GM12865 (cell line): ENCODE data around the gene QSOX2.

Source experiments
- DNase-seq: peaks from one replicate; pipeline ENCODE4 v3.0.0; 2010; ENCODE audit warnings: low read depth
- H3K4me3 ChIP-seq: 2 replicates; pipeline ENCODE4 v1.5.1; 2011; ENCODE audit warnings: mild to moderate bottlenecking, low read depth, low read length, control low read depth
- TF ChIP-seq, protein P1 (sequence below): IDR thresholded peaks from 2 replicates; pipeline ENCODE4 v1.5.1; 2011; ENCODE audit warnings: low read length, control low read depth, low read depth, inconsistent platforms; ENCODE audit not compliant: insufficient read depth; ENCODE audit errors: missing control alignments

The QSOX2 gene

DNA sequence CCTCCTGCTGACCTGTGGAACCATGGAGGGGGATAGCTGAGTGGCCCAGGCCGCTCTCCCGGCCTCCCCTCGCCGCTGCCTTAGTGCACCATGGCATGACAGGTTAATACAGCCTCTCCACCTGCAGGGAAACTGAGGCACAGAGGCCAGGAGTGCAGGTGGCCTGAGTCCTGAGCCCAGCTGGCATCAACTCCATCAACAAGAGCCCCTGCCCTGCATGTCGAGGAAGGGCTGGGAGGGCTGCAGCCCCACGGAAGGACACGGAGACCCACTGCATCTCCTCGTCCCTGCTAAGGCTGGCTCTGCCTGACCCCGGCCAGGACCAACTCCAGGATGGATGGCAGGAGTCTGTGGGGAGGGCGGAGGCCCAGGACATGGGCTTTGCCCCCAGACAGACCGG, 31.1 kb upstream of the QSOX2 start:
- no peak overlapping the region for H3K4me3 ChIP-seq
- TF ChIP-seq, protein P1, sequence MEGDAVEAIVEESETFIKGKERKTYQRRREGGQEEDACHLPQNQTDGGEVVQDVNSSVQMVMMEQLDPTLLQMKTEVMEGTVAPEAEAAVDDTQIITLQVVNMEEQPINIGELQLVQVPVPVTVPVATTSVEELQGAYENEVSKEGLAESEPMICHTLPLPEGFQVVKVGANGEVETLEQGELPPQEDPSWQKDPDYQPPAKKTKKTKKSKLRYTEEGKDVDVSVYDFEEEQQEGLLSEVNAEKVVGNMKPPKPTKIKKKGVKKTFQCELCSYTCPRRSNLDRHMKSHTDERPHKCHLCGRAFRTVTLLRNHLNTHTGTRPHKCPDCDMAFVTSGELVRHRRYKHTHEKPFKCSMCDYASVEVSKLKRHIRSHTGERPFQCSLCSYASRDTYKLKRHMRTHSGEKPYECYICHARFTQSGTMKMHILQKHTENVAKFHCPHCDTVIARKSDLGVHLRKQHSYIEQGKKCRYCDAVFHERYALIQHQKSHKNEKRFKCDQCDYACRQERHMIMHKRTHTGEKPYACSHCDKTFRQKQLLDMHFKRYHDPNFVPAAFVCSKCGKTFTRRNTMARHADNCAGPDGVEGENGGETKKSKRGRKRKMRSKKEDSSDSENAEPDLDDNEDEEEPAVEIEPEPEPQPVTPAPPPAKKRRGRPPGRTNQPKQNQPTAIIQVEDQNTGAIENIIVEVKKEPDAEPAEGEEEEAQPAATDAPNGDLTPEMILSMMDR, result no peak
- no peak for DNase-seq

DNA sequence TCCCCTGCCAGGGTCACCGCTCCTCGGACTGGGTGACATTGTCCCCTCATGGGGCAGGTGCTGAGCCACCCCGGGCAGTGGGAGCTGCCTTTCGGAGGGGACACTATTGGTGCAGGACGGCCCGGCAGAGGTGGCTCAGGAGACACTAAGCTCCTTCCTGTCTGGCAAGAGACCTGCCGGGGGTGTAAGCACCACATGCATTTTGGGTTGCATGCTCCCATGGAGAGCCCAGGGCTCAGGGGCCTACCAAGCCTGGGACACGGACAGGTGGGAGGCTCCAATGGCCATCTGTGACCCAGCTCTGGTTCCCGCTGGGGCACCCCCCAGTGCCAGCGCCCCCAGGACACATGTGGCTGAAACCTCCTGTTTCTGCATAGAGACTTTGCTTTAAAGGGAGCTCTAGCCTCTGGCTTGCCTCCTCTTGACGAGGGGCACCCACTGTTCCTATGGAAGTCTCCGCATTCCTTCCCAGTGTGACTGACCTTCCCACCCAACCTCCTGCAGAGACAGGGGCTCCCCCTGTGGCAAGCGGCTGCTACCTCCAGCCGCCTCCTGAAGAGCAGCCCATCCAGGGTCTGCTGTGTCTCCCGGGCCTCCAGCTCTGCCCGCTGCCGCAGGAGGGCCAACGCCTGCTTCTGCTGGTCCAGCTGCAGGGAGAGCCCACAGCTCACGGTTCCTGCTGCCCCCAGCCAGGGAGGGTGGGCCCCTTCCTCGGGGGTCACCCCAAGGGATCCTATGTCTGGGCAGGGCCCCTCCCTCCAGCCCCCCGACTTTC, 30.2 kb upstream of the QSOX2 start:
- TF ChIP-seq, protein P1, result no peak
- DNase-seq, result no peak
- H3K4me3 ChIP-seq, result no peak overlapping the region

DNA sequence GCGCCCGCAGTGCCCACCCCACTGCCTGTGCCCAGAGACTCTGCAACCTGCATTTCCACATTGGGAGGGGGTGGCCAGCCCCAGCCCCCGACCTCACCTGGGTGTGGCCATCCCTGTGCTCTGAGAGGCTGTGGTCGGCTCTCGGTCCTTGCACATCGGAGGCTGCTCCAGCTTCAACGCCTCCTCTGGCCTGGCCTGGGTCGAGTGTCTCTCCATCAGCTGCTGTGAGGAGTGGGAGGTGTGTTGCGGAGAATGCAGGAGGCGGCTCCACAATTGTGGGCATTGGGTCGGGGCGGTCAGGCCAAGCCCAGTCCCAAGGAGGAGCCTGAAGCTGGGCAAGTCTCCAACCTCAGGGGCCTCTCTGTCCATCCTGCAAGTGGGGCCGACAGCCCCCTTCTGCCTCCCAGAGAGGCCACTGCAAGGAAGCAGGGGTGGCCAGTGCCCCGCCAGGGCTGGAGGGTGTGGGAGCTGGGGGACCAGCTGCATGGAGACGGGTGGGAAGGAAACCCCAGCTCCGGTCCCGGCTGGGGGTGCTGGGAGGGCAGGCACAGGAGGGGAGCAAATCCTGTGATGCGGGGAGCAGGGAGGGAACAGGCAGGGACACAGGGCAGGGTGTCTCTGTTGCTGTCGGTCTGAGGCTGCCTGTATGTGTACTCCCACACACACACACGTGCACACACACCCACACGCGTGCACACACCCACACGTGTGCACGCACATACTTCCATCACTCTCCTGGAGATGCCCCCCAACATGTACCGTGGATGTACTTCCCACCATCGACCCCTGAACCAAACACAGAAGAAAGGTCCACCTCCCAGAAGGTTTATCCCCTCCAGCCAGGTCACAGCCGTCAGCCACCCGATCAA, 29.4 kb upstream of the QSOX2 start:
- H3K4me3 ChIP-seq, result no peak overlapping the region
- TF ChIP-seq, protein P1, result no peak
- no peak for DNase-seq

DNA sequence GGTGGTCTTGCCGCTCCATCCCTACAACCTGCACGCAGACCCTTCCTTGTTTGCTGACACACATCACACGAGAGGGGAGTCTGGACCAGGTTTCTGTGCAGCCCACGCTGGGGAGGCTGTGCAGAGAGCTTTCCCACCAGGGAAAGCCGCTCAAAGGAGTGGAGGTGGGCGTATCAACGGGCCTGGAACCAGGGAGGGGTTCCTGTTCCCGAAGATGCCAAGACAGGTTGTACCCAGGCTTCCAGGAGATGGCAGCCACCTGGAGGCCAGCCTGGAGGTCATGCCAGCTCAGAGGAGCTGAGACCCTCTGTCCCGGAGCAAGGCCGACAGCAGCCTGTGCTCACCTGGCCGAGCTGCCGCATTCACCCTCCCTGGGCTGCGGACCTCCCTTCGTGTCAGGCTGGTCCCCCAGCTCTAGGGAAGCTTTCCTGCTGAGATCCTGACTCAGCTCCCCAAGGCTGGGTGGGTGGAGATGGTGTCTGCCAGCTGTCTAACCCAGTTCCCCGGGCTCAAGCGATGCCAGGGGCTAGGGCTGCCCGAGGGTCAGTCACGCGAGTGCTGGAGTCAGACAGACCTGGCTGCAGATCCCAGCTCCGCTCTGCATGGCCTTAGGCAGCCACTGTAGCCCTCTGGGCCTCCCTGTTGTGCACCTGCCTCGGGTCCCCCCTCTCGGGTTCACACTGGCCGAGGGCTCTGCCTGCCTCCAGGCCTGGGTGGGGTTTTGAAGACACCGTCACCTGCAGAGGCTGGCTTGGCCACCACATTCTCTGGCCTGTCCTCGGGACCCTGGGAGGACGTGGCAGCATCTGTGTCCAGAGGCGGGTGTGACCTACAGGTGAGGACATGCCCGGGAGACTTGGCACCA, 28.5 kb upstream of the QSOX2 start:
- H3K4me3 ChIP-seq, result no peak overlapping the region
- no peak for DNase-seq
- TF ChIP-seq, protein P1, result no peak

DNA sequence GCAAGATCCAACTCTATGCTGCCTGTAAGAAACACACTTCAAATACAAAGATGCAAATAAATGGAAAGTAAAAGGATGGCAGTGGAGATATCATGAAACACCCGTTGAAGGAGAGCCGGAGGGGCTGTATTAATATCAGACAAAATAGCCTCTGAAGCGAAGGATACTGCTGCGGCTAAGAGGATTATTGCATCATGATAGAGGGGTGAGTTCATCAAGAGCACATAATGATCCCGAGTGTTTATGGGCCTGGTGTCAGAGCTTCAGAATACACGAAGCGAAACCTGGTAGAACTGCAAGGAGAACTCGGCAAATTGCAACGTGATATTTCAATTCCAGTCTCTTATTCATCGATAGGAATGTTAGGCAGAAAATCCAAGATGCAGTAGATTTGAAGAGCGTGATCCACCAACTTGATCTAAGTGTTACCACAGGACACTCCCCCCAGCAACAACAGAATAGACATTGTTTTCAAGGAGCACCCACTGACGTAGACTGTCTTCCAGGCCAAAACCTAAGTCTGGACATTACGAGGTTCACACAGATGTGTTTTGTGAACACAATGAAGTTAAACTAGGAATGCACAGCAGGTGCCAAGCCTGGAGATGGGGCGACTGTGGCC, 27.7 kb upstream of the QSOX2 start:
- TF ChIP-seq, protein P1, result no peak

DNA sequence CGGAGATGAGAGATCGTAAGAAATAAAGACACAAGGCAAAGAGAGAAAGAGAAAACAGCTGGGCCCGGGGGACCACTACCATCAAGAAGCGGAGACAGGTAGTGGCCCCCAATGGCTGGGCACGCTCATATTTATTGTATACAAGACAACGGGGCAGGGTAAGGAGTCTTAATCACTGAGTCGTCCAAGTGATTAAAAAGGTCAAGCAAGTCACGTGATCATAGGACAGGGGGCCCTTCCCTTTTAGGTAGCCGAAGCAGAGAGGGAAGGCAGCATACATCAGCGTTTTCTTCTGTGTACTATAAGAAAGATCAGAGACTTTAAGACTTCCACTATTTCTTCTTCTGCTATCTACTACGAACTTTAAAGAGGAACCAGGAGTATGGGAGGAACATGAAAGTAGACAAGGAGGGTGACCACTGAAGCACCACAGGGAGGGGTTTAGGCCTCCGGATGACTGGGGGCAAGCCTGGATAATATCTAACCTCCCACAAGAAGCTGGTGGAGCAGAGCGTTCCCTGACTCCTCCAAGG, 24.6 kb upstream of the QSOX2 start:
- no peak overlapping the region for H3K4me3 ChIP-seq
- no peak for DNase-seq
- TF ChIP-seq, protein P1, result no peak

More for the DNA sequence above, 27.7 kb upstream of the QSOX2 start:
- no peak overlapping the region for H3K4me3 ChIP-seq
- DNase-seq, result no peak
